ENCODE measurements around the gene UBR4.

DNA sequence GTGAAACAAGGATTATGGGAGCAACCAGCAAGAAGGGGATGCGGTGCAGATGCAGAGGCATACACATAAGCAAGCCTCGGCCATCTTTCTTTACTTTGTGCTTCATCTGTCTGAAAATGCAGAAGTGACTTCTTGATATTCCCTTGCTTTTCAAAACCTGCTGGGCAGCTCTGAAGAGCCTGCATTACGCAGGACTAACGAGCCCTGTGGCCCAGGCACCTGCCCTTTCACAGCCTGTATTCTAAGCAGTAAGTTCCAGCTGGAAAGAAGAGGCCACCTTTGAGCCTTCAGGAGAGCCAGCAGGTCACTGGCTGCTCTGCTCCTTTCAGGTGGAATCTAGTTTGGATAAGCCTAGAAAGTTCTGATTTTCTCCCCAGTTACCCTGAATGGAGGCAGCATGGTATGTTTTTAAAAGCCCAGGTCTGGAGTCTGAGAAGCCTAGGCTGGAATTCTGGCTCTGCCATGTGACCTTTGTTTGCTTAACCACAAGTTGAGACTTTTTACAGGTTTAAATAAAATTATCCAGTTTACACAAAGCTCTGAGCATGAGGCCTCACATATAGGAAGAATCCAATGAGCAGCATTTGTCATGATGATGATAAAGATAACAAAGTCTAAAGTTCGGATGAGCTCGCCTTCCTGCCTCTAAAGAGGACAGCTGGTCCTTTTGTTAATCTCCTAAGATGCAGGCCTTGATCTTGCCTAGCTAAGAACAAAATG lies 122.9 kb downstream of the UBR4 start:
- TF ChIP-seq, protein P1, sequence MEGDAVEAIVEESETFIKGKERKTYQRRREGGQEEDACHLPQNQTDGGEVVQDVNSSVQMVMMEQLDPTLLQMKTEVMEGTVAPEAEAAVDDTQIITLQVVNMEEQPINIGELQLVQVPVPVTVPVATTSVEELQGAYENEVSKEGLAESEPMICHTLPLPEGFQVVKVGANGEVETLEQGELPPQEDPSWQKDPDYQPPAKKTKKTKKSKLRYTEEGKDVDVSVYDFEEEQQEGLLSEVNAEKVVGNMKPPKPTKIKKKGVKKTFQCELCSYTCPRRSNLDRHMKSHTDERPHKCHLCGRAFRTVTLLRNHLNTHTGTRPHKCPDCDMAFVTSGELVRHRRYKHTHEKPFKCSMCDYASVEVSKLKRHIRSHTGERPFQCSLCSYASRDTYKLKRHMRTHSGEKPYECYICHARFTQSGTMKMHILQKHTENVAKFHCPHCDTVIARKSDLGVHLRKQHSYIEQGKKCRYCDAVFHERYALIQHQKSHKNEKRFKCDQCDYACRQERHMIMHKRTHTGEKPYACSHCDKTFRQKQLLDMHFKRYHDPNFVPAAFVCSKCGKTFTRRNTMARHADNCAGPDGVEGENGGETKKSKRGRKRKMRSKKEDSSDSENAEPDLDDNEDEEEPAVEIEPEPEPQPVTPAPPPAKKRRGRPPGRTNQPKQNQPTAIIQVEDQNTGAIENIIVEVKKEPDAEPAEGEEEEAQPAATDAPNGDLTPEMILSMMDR (conservative IDR thresholded peaks at IDR 0.05; ENCODE audit: low read length) = no peak
- TF ChIP-seq EZH2phosphoT487 (IDR thresholded peaks at IDR 0.05; ENCODE audit: borderline replicate concordance, low read depth, low read length) = no peak

Measured in OCI-LY7 (cell line).